ENCODE results near the gene LDHA. TPM values are rescaled to one million over a fixed set of nuclear protein-coding genes. Genes with fewer than 3 reads are reported as not detected.

LDHA gene
- total RNA-seq (2021): 613 and 715 TPM in 2 replicates
- Bru-seq, nascent RNA: percentile 98 among the genes with signal in this experiment
- BruChase-seq, experiment 1, labeled RNA remaining after a 2-hour chase: percentile 98 among the genes with signal in this experiment
- percentile 99 among the genes with signal in this experiment for BruChase-seq, experiment 2, labeled RNA remaining after a 6-hour chase
- long read RNA-seq, transcript LDHA-202 (5 exons, 2,169 nt): minor isoform, 9 of 1,459 reads
- long read RNA-seq, transcript LDHA-220 (7 exons, 1,288 nt): minor isoform, 9 of 1,459 reads
- long read RNA-seq, transcript LDHA-218 (8 exons, 2,305 nt): minor isoform, 26 of 1,459 reads
- long read RNA-seq, transcript LDHA-205 (8 exons, 2,416 nt): major isoform, 1,365 of 1,459 reads
- long read RNA-seq, partial matches to known transcripts: 26 of 1,459 reads
- long read RNA-seq, other reads (novel, unspliced or antisense): 14 of 1,459 reads

DNA sequence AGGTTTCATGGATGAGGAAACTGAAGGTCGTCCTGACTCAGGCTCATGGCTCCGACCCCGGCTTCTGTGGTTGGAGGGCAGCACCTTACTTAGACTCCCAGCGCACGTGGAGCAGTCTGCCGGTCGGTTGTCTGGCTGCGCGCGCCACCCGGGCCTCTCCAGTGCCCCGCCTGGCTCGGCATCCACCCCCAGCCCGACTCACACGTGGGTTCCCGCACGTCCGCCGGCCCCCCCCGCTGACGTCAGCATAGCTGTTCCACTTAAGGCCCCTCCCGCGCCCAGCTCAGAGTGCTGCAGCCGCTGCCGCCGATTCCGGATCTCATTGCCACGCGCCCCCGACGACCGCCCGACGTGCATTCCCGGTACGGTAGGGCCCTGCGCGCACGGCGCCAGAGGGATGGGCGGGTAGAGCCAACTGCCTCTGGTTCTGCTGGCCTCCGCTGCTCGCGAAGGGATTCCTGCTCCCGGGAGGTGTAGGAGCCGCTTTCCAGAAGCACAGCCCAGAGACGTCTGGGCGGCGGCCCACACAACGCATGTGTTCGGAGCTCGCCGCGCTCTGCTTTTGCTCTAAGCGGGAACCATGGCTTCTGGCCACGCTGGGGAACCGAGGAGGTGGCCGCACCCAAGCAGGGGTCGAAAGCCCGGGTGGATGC, at the start of gene LDHA:
TSS of gene LDHA (plus strand) at position 289 of the 653 bp plus-strand sequence. CDS start 2,280 bp downstream, outside the sequence.
- Histone ChIP-seq H3K27me3 (replicated peaks; ENCODE audit: insufficient read depth, low read depth, low read length, poor library complexity) (no peaks in the 10 kb centered on the region), H3K9me3 (ENCODE audit: low read depth, low read length, poor library complexity, severe bottlenecking) (no peaks in the 10 kb centered on the region), H3K27ac (ENCODE audit: low read depth, low read length, poor library complexity, severe bottlenecking) (peak within 1 kb of the TSS; percentile 98), H3K4me3 (ENCODE audit: low read depth, low read length, poor library complexity, severe bottlenecking) (peak within 1 kb of the TSS; percentile 98), H3K36me3 (ENCODE audit: insufficient read depth, low read length, poor library complexity, severe bottlenecking) (peaks cover 30% of the 10 kb centered on the region), H3K4me1 (ENCODE audit: insufficient read depth, low read length, poor library complexity, severe bottlenecking) (peaks cover 13% of the 10 kb centered on the region)
- ChIA-PET CTCF (interaction anchor here (0.6 kb wide), 2 partner anchors 150 to 988 kb away, joined by 4 read pairs; no protein-coding TSS in a partner anchor), POLR2A (ENCODE audit: low non-redundant PET) (interaction anchor here (0.6 to 1.0 kb wide), 3 partner anchors 10 to 72 kb away, joined by 4 to 5 read pairs (median 4); partner anchors contain the start of genes GTF2H1 and HPS5)
- TF ChIP-seq EZH2 (IDR thresholded peaks at IDR 0.05; ENCODE audit: borderline replicate concordance, low read depth, low read length, poor library complexity, severe bottlenecking): no peak
- TF ChIP-seq, protein P1, sequence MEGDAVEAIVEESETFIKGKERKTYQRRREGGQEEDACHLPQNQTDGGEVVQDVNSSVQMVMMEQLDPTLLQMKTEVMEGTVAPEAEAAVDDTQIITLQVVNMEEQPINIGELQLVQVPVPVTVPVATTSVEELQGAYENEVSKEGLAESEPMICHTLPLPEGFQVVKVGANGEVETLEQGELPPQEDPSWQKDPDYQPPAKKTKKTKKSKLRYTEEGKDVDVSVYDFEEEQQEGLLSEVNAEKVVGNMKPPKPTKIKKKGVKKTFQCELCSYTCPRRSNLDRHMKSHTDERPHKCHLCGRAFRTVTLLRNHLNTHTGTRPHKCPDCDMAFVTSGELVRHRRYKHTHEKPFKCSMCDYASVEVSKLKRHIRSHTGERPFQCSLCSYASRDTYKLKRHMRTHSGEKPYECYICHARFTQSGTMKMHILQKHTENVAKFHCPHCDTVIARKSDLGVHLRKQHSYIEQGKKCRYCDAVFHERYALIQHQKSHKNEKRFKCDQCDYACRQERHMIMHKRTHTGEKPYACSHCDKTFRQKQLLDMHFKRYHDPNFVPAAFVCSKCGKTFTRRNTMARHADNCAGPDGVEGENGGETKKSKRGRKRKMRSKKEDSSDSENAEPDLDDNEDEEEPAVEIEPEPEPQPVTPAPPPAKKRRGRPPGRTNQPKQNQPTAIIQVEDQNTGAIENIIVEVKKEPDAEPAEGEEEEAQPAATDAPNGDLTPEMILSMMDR (conservative IDR thresholded peaks at IDR 0.05; ENCODE audit: low read depth, low read length): no peak
- BruUV-seq (replicated peaks): no TSS peak
- intact Hi-C loops (cut with micrococcal nuclease; ENCODE audit: unreplicated experiment): loop anchor here (2.0 kb wide), 1 partner anchor 72 kb away; the partner anchor contains the start of genes GTF2H1 and HPS5
- peak; percentile 97 for DNase-seq (ENCODE audit: low spot score)

DNA sequence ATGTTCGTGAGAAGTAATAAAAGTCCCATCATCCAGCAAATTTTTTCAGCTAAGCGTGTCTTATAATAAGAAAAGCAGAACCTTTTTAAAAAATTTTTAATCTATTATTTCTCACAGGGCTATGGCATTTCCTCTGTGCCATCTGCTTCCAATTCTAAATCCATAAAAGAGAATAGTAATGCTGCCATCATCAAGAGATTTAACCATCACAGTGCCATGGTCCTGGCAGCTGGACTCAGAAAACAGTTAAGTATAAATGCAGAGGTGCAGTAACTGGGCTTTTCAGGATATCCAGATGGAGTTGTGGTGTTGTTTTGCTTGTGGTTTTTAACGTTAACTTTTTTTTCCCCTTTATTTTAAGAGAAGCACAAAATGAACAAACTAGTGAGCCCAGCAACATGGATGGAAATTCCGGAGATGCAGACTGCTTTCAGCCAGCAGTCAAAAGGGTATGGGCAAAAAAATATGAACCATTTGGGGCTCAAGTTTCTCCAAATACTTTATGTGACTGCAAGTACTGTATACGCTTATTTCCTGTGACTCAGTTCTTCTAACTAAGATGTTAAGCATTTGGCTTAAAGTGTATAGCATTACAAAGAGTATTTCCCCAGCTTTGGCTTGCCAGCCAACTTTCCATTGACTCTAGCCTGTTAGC, 46.8 kb upstream of the LDHA start:
- POLR2A ChIA-PET (ENCODE audit: low non-redundant PET): interaction anchor here (0.6 kb wide), 2 partner anchors 57 to 830 kb away, joined by 3 read pairs; no protein-coding TSS in a partner anchor

More for the DNA sequence above, 46.8 kb upstream of the LDHA start:
- CTCF ChIA-PET: no interaction called here
- Histone ChIP-seq H3K4me3 (ENCODE audit: low read depth, low read length, poor library complexity, severe bottlenecking) (no peak overlapping the region), H3K36me3 (ENCODE audit: insufficient read depth, low read length, poor library complexity, severe bottlenecking) (peaks cover 21% of the 10 kb centered on the region), H3K9me3 (ENCODE audit: low read depth, low read length, poor library complexity, severe bottlenecking) (no peaks in the 10 kb centered on the region), H3K4me1 (ENCODE audit: insufficient read depth, low read length, poor library complexity, severe bottlenecking) (peaks cover 23% of the 10 kb centered on the region), H3K27me3 (replicated peaks; ENCODE audit: insufficient read depth, low read depth, low read length, poor library complexity) (no peaks in the 10 kb centered on the region), H3K27ac (ENCODE audit: low read depth, low read length, poor library complexity, severe bottlenecking) (peak overlapping the region; percentile 90)
- DNase-seq (ENCODE audit: low spot score): peak; percentile 71
- no peak for TF ChIP-seq EZH2 (IDR thresholded peaks at IDR 0.05; ENCODE audit: borderline replicate concordance, low read depth, low read length, poor library complexity, severe bottlenecking)
- TF ChIP-seq, protein P1 (conservative IDR thresholded peaks at IDR 0.05; ENCODE audit: low read depth, low read length): no peak
- BruUV-seq (replicated peaks): TSS peak; percentile 48
- intact Hi-C loops (cut with micrococcal nuclease; ENCODE audit: unreplicated experiment): no loop called here
